ENCODE data around the gene MAFF.

GRCh38 chr22:38235240-38235850 lies 33.6 kb downstream of the MAFF start:
- TF ChIP-seq, protein P1, sequence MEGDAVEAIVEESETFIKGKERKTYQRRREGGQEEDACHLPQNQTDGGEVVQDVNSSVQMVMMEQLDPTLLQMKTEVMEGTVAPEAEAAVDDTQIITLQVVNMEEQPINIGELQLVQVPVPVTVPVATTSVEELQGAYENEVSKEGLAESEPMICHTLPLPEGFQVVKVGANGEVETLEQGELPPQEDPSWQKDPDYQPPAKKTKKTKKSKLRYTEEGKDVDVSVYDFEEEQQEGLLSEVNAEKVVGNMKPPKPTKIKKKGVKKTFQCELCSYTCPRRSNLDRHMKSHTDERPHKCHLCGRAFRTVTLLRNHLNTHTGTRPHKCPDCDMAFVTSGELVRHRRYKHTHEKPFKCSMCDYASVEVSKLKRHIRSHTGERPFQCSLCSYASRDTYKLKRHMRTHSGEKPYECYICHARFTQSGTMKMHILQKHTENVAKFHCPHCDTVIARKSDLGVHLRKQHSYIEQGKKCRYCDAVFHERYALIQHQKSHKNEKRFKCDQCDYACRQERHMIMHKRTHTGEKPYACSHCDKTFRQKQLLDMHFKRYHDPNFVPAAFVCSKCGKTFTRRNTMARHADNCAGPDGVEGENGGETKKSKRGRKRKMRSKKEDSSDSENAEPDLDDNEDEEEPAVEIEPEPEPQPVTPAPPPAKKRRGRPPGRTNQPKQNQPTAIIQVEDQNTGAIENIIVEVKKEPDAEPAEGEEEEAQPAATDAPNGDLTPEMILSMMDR (IDR thresholded peaks at IDR 0.05; ENCODE audit: insufficient read depth, low read length) = no peak
- TF ChIP-seq, protein P2, sequence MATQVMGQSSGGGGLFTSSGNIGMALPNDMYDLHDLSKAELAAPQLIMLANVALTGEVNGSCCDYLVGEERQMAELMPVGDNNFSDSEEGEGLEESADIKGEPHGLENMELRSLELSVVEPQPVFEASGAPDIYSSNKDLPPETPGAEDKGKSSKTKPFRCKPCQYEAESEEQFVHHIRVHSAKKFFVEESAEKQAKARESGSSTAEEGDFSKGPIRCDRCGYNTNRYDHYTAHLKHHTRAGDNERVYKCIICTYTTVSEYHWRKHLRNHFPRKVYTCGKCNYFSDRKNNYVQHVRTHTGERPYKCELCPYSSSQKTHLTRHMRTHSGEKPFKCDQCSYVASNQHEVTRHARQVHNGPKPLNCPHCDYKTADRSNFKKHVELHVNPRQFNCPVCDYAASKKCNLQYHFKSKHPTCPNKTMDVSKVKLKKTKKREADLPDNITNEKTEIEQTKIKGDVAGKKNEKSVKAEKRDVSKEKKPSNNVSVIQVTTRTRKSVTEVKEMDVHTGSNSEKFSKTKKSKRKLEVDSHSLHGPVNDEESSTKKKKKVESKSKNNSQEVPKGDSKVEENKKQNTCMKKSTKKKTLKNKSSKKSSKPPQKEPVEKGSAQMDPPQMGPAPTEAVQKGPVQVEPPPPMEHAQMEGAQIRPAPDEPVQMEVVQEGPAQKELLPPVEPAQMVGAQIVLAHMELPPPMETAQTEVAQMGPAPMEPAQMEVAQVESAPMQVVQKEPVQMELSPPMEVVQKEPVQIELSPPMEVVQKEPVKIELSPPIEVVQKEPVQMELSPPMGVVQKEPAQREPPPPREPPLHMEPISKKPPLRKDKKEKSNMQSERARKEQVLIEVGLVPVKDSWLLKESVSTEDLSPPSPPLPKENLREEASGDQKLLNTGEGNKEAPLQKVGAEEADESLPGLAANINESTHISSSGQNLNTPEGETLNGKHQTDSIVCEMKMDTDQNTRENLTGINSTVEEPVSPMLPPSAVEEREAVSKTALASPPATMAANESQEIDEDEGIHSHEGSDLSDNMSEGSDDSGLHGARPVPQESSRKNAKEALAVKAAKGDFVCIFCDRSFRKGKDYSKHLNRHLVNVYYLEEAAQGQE (IDR thresholded peaks at IDR 0.05; ENCODE audit: insufficient replicate concordance, low read depth) = no peak
- no peak for TF ChIP-seq GABPA (IDR thresholded peaks at IDR 0.05; ENCODE audit: low read depth)
